Sigmoid colon (tissue), 7 donors: Measurements from ENCODE around the gene ATXN7L2. TPM values are rescaled to one million over a fixed set of nuclear protein-coding genes. Genes with fewer than 3 reads are reported as not detected.
A peak's percentile ranks its signal among the peaks of the same experiment; 100 is the strongest.

Experiments
- DNase-seq: peaks from one replicate; pipeline ENCODE4 v3.0.0-alpha.2; 2019
- H3K27ac ChIP-seq, 4 donors: fragments of 200-600 bp; sonication (generic); one replicate each; pipeline ENCODE4 v1.5.1; 2016 to 2019; ENCODE audit warnings: mild to moderate bottlenecking in 1 of 4
- H3K27me3 ChIP-seq, 3 donors: fragments of 200-600 bp; sonication (generic); one replicate each; pipeline ENCODE4 v1.5.1; 2019; ENCODE audit warnings: mild to moderate bottlenecking in 1 of 3
- H3K36me3 ChIP-seq, 4 donors: fragments of 200-600 bp; sonication (generic); one replicate each; pipeline ENCODE4 v1.5.1; 2016 to 2019
- H3K4me1 ChIP-seq, 4 donors: fragments of 200-600 bp; sonication (generic); one replicate each; pipeline ENCODE4 v1.5.1; 2017 to 2019
- H3K4me3 ChIP-seq, 4 donors: fragments of 200-600 bp; sonication (generic); one replicate each; pipeline ENCODE4 v1.5.1; 2017 to 2019; ENCODE audit warnings: mild to moderate bottlenecking in 2 of 4, moderate library complexity in 1 of 4
- H3K9me3 ChIP-seq, 4 donors: fragments of 200-600 bp in 3 of 4; sonication (generic) in 3 of 4; one replicate each; pipeline versions ENCODE4 v1.5.1 to v1.6.1; 2013 to 2019
- EP300 ChIP-seq, 4 donors: sonication (generic); formaldehyde crosslinking; IDR thresholded peaks; one replicate each; pipeline ENCODE4 v1.6.1; 2017; ENCODE audit warnings: antibody characterized with exemption in 4 of 4
- POLR2A ChIP-seq, 2 donors: fragments of 450-650 bp; IDR thresholded peaks; one replicate each; pipeline ENCODE4 v1.6.1; 2016; ENCODE audit warnings: antibody characterized with exemption in 2 of 2, mild to moderate bottlenecking in 2 of 2, moderate library complexity in 2 of 2
- POLR2AphosphoS5 ChIP-seq, 4 donors: sonication (generic); formaldehyde crosslinking; IDR thresholded peaks; one replicate each; pipeline ENCODE4 v1.6.1; 2017; ENCODE audit warnings: antibody characterized with exemption in 4 of 4
- WGBS, 2 donors: extraction: QIAGEN DNeasy Blood & Tissue Kit; methylation state at CpG; one replicate each; pipeline ENCODE4 v1.1.7; 2013; 5-methylcytosine and 5-hydroxymethylcytosine counted together
- intact Hi-C: fragments of 100-400 bp; cut with DNase I; formaldehyde crosslinking; loops from one replicate; pipeline ENCODE4 v1.15.1; 2023
- polyA plus RNA-seq, 3 donors: library from polyadenylated mRNA; stranded (reverse); fragments of 200-250 nt; gene quantifications; one replicate each; pipeline ENCODE4 v1.2.3, GENCODE V29; 2013
- total RNA-seq, 4 donors: library from RNA; depleted of rRNA; stranded (reverse); fragments of >200 nt; gene quantifications; one replicate each; pipeline ENCODE4 v1.1.0, GENCODE V29; 2016
- TF ChIP-seq, protein P1 (sequence below), 4 experiments: fragments of 450-650 bp in 3 of 4; fragments of 200-600 bp in 1 of 4; IDR thresholded peaks; one replicate each; pipeline ENCODE4 v1.5.1; 2016 to 2019; ENCODE audit warnings: antibody characterized with exemption in 4 of 4, mild to moderate bottlenecking in 3 of 4, moderate library complexity in 2 of 4
- donor health status: healthy with polysubstance abuse.
- donor health status: Bipolar disorder and iron deficiency.
- donor health status: healthy.

Gene ATXN7L2
- total and polyA plus RNA-seq, 7 donors = 1.8 to 12.2 (median 2.5) TPM

GRCh38 chr1:109457819-109458218, 25.9 kb upstream of the ATXN7L2 start:
- DNase-seq = no peak
- Histone ChIP-seq H3K36me3 (no peaks in the 10 kb centered on the region), H3K27ac (no peak overlapping the region), H3K4me3 (no peak overlapping the region), H3K4me1 (no peaks in the 10 kb centered on the region), H3K9me3 (peaks cover 0 to 3% (median 0%) of the 10 kb centered on the region in 4 donors), H3K27me3 (no peaks in the 10 kb centered on the region)
- intact Hi-C loops = no loop called here
- 85 to 89% methylated on average over 4 of the region's 4 CpGs for WGBS, 2 donors
- TF ChIP-seq, protein P1, sequence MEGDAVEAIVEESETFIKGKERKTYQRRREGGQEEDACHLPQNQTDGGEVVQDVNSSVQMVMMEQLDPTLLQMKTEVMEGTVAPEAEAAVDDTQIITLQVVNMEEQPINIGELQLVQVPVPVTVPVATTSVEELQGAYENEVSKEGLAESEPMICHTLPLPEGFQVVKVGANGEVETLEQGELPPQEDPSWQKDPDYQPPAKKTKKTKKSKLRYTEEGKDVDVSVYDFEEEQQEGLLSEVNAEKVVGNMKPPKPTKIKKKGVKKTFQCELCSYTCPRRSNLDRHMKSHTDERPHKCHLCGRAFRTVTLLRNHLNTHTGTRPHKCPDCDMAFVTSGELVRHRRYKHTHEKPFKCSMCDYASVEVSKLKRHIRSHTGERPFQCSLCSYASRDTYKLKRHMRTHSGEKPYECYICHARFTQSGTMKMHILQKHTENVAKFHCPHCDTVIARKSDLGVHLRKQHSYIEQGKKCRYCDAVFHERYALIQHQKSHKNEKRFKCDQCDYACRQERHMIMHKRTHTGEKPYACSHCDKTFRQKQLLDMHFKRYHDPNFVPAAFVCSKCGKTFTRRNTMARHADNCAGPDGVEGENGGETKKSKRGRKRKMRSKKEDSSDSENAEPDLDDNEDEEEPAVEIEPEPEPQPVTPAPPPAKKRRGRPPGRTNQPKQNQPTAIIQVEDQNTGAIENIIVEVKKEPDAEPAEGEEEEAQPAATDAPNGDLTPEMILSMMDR (IDR thresholded peaks at IDR 0.05) = no peak
- TF ChIP-seq EP300 (IDR thresholded peaks at IDR 0.05) (no peak), POLR2AphosphoS5 (IDR thresholded peaks at IDR 0.05) (no peak), POLR2A (IDR thresholded peaks at IDR 0.05) (no peak)

- no peak for TF ChIP-seq POLR2A (IDR thresholded peaks at IDR 0.05)
- TF ChIP-seq, protein P1 (IDR thresholded peaks at IDR 0.05) = no peak
- TF ChIP-seq EP300 (IDR thresholded peaks at IDR 0.05) = no peak
- TF ChIP-seq POLR2AphosphoS5 (IDR thresholded peaks at IDR 0.05) = no peak
- WGBS, 2 donors = 7 to 8% methylated on average over 24 of the region's 24 CpGs
- no peaks in the 10 kb centered on the region for H3K9me3 ChIP-seq
- H3K4me3 ChIP-seq = peak overlapping the region; percentile 49 to 80 (median 60)
- H3K4me1 ChIP-seq = peaks cover 0 to 34% (median 24%) of the 10 kb centered on the region in 4 donors
- H3K27ac ChIP-seq = peak overlapping the region; percentile 63 to 85 (median 83)
- no peaks in the 10 kb centered on the region for H3K27me3 ChIP-seq
- no peaks in the 10 kb centered on the region for H3K36me3 ChIP-seq
- DNase-seq = no peak
- intact Hi-C loops = loop anchor here (2.0 kb wide), 1 partner anchor 39 kb away; the partner anchor contains the start of gene PSMA5
Observed at GRCh38 chr1:109466125-109466451, 17.6 kb upstream of the ATXN7L2 start.

- WGBS, 2 donors = 1 to 2% methylated on average over 88 of the region's 88 CpGs
- H3K4me1 ChIP-seq = peaks cover 0 to 34% (median 24%) of the 10 kb centered on the region in 4 donors
- H3K9me3 ChIP-seq = no peaks in the 10 kb centered on the region
- TF ChIP-seq POLR2A (IDR thresholded peaks at IDR 0.05) (no peak), POLR2AphosphoS5 (IDR thresholded peaks at IDR 0.05) (peak; percentile 24 to 68 (median 42)), EP300 (IDR thresholded peaks at IDR 0.05) (no peak)
- TF ChIP-seq, protein P1 (IDR thresholded peaks at IDR 0.05) = peak in 1 of 4 experiments; percentile 16
- H3K4me3 ChIP-seq = peak within 1 kb of the TSS; percentile 49 to 80 (median 60)
- H3K27ac ChIP-seq = peak within 1 kb of the TSS; percentile 63 to 85 (median 83)
- intact Hi-C loops = loop anchor here (2.0 kb wide), 1 partner anchor 40 kb away; the partner anchor contains the start of gene PSMA5
- DNase-seq = peak; percentile 86
- H3K27me3 ChIP-seq = no peaks in the 10 kb centered on the region
- no peaks in the 10 kb centered on the region for H3K36me3 ChIP-seq
Observed at GRCh38 chr1:109466452-109467300, 17.0 kb upstream of the ATXN7L2 start, which contains the start of gene SYPL2. TSS of gene SYPL2 (plus strand) at chr1:109466546. CDS start at chr1:109466844, 298 bp downstream.

DNA sequence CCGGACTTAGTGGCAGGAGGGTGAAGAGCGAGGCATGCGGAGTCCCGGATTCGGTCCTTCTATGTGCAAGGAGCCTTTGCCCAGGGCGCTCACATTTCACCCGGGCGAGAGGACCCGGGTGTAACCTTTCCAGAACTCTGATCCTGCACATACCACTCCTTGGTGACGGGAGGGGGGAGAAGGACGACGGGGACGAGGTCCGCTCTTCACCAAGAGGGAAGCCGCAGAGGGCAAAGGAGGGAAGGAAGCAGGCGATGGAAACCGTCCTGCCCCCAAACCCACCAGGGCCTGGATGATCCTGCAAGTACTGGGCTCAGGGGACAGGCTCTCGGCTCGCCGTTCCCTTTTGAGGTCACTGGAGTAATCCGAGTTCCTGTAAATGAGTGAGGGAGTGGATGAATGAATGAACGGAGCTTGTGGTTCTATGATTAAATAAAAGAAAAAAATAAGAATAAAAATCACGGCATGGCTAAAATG, 16.4 kb upstream of the ATXN7L2 start:
- Histone ChIP-seq H3K27me3 (no peaks in the 10 kb centered on the region), H3K4me3 (peak overlapping the region; percentile 49 to 80 (median 60)), H3K27ac (peak overlapping the region; percentile 63 to 85 (median 83)), H3K4me1 (peaks cover 0 to 34% (median 24%) of the 10 kb centered on the region in 4 donors), H3K9me3 (no peaks in the 10 kb centered on the region), H3K36me3 (no peaks in the 10 kb centered on the region)
- DNase-seq = peak; percentile 65
- intact Hi-C loops = loop anchor here (2.0 kb wide), 1 partner anchor 41 kb away; the partner anchor contains the start of gene PSMA5
- WGBS, 2 donors = 14 to 19% methylated on average over 23 of the region's 23 CpGs
- TF ChIP-seq POLR2A (IDR thresholded peaks at IDR 0.05) (no peak), POLR2AphosphoS5 (IDR thresholded peaks at IDR 0.05) (no peak), EP300 (IDR thresholded peaks at IDR 0.05) (no peak)
- TF ChIP-seq, protein P1 (IDR thresholded peaks at IDR 0.05) = no peak
